Large intestine (tissue), 3 donors: Measurements from ENCODE around the gene TRIM31. TPM values are rescaled to one million over a fixed set of nuclear protein-coding genes. Genes with fewer than 3 reads are reported as not detected.

Source experiments
- DNase-seq, 2 donors: peaks; one replicate each; pipeline versions ENCODE4 v3.0.0 to v3.0.0-alpha.2; 2013
- H3K27ac ChIP-seq: one replicate; pipeline ENCODE4 v1.5.1; 2013; ENCODE audit warnings: low read length
- H3K27me3 ChIP-seq: 2 replicates; pipeline ENCODE4 v1.6.1; 2013; ENCODE audit warnings: low read length; ENCODE audit not compliant: control insufficient read depth, insufficient read depth
- H3K36me3 ChIP-seq: 2 replicates; pipeline ENCODE4 v1.6.1; 2013; ENCODE audit warnings: low read length; ENCODE audit not compliant: control insufficient read depth, insufficient read depth
- H3K4me1 ChIP-seq: one replicate; pipeline ENCODE4 v1.6.1; 2013; ENCODE audit warnings: low read length; ENCODE audit not compliant: control insufficient read depth, insufficient read depth
- H3K4me3 ChIP-seq: one replicate; pipeline ENCODE4 v1.5.1; 2013; ENCODE audit warnings: low read length
- H3K9me3 ChIP-seq: one replicate; pipeline ENCODE4 v1.6.1; 2013; ENCODE audit warnings: mild to moderate bottlenecking, low read depth, low read length, moderate library complexity; ENCODE audit not compliant: control insufficient read depth
- WGBS: methylation state at CpG from one replicate; pipeline ENCODE4 v1.1.5; 2013; ENCODE audit warnings: low lambda C conversion rate; ENCODE audit not compliant: insufficient coverage; 5-methylcytosine and 5-hydroxymethylcytosine counted together
- polyA plus RNA-seq: library from polyadenylated mRNA; unstranded; fragments of 120-200 nt; gene quantifications from one replicate; pipeline ENCODE4 v1.2.1, GENCODE V29; 2013

Gene TRIM31
- polyA plus RNA-seq, 1 donor: 5.7 TPM

GRCh38 chr6:30061858-30062458 lies 50.9 kb downstream of the TRIM31 start:
- Histone ChIP-seq H3K36me3 (peaks cover 13% of the 10 kb centered on the region), H3K27ac (peak overlapping the region; percentile 96), H3K27me3 (no peaks in the 10 kb centered on the region), H3K9me3 (no peaks in the 10 kb centered on the region), H3K4me1 (peaks cover 18% of the 10 kb centered on the region), H3K4me3 (peak overlapping the region; percentile 68)
- no CpG with 5 or more reads among the region's 13 CpGs for WGBS
- no peak for DNase-seq

- Histone ChIP-seq H3K4me1 (peaks cover 18% of the 10 kb centered on the region), H3K9me3 (no peaks in the 10 kb centered on the region), H3K4me3 (peak within 1 kb of the TSS; percentile 68), H3K27me3 (no peaks in the 10 kb centered on the region), H3K36me3 (peaks cover 14% of the 10 kb centered on the region), H3K27ac (peak within 1 kb of the TSS; percentile 96)
- peak; percentile 97 to 98 for DNase-seq
- WGBS: 0% methylated on average over 2 of the region's 48 CpGs
Measured at GRCh38 chr6:30061092-30061857, 51.6 kb downstream of the TRIM31 start, which contains the start of gene POLR1H. Gene POLR1H (plus strand): TSS chr6:30061265. CDS start chr6:30061525, 260 bp downstream.

GRCh38 chr6:30060606-30061091 lies 52.2 kb downstream of the TRIM31 start:
- peaks cover 14% of the 10 kb centered on the region for H3K36me3 ChIP-seq
- H3K9me3 ChIP-seq: no peaks in the 10 kb centered on the region
- peaks cover 13% of the 10 kb centered on the region for H3K4me1 ChIP-seq
- H3K27me3 ChIP-seq: no peaks in the 10 kb centered on the region
- H3K4me3 ChIP-seq: peak overlapping the region; percentile 68
- H3K27ac ChIP-seq: peak overlapping the region; percentile 96
- peak in 1 of 2 donors; percentile 62 for DNase-seq
- WGBS: no CpG with 5 or more reads among the region's 24 CpGs

- WGBS: no CpG with 5 or more reads among the region's 1 CpG
- peaks cover 5% of the 10 kb centered on the region for H3K36me3 ChIP-seq
Measured at GRCh38 chr6:30055513-30055912, 57.4 kb downstream of the TRIM31 start.

GRCh38 chr6:30053682-30054081 lies 59.2 kb downstream of the TRIM31 start:
- DNase-seq: no peak
- H3K4me3 ChIP-seq: no peak overlapping the region
- H3K36me3 ChIP-seq: peaks cover 5% of the 10 kb centered on the region
- WGBS: no CpG with 5 or more reads among the region's 3 CpGs
- no peaks in the 10 kb centered on the region for H3K9me3 ChIP-seq
- no peaks in the 10 kb centered on the region for H3K4me1 ChIP-seq
- H3K27ac ChIP-seq: no peak overlapping the region
- no peaks in the 10 kb centered on the region for H3K27me3 ChIP-seq

More at GRCh38 chr6:30055513-30055912, 57.4 kb downstream of the TRIM31 start:
- Histone ChIP-seq H3K4me1 (peaks cover 7% of the 10 kb centered on the region), H3K9me3 (no peaks in the 10 kb centered on the region), H3K27me3 (no peaks in the 10 kb centered on the region), H3K4me3 (no peak overlapping the region), H3K27ac (no peak overlapping the region)
- DNase-seq: no peak

Other genes starting within 250 kb of the TRIM31 start
- gene HLA-A, start 170.6 kb downstream of the TRIM31 start, polyA plus RNA-seq: 326 TPM
- gene POLR1H, start 51.8 kb downstream of the TRIM31 start, polyA plus RNA-seq: 45.1 TPM
- 65.3 TPM for gene PPP1R11, start 45.9 kb downstream of the TRIM31 start, polyA plus RNA-seq
- gene RNF39, start 37.3 kb downstream of the TRIM31 start, polyA plus RNA-seq: 0.75 TPM
- 6.6 TPM for gene TRIM40, start 23.1 kb upstream of the TRIM31 start, polyA plus RNA-seq
- 6.6 TPM for gene TRIM10, start 48.1 kb upstream of the TRIM31 start, polyA plus RNA-seq
- 51.7 TPM for gene TRIM15, start 50.5 kb upstream of the TRIM31 start, polyA plus RNA-seq
- gene TRIM26, start 100.3 kb upstream of the TRIM31 start, polyA plus RNA-seq: 58.2 TPM
- 10.9 TPM for gene TRIM39, start 213.8 kb upstream of the TRIM31 start, polyA plus RNA-seq
- 64.7 TPM for gene RPP21, start 232.1 kb upstream of the TRIM31 start, polyA plus RNA-seq